ENCODE data around the gene CFAP119.

The CFAP119 gene

GRCh38 chr16:30780549-30780948, 18.7 kb upstream of the CFAP119 start:
- DNase-seq, result no peak

DNA sequence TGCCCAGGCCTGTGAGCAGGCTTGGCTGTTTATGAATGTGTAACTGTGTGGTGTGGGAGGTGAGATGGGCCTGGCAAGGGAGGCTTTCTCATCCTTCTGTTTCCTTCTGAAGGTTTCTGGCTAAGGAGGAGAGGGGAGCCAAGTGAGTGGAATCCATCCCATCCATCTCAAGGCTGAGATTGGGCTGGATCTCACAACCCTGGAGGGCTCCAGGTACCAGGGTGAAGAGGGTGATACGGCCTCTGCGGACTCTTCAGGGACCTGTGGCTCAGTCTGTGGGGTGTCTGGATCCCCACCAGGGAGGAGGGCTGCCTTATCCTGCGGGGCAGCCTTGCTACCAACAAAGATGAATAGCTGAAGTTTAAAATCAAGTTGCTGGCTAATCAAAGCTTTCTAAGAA, 18.2 kb upstream of the CFAP119 start:
- no peak for DNase-seq

- DNase-seq, result no peak
Observed at GRCh38 chr16:30779596-30779995, 17.7 kb upstream of the CFAP119 start.

GRCh38 chr16:30778549-30779244, 16.8 kb upstream of the CFAP119 start:
- no peak for DNase-seq

DNA sequence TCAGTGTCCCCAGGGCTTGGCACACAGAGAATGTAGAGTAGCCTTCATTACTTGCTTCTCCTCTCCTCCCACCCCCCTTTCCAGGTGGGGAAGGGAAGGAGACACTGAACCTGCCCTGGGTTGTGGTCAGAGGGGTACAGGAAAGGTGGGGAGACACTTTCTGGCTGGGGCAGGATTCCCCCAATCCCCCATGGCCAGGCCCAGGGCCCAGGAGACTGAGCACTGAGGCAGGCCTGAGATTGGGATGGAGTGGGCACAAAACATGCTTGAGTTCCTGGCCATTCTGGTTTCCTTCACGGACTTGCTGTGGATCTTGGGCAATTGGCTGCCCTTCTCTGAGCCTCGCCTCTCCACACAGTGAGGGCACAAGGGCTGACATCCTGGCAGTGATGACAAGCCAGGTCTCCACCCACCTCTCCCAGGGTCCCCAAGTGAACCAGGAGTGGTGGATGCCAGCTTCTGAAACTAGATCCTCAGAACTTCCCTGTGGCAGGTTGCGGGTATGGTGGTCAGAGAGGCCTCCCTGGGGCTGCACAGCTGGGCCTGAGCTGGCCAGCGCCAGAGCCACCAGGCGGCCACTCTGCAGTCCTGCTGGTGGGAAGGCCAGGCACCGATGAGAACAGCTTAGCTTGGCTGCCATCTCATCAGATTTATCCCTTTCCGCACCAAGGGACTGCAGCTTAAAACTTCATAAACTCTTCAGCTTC, 15.9 kb upstream of the CFAP119 start:
- no peak for DNase-seq

DNA sequence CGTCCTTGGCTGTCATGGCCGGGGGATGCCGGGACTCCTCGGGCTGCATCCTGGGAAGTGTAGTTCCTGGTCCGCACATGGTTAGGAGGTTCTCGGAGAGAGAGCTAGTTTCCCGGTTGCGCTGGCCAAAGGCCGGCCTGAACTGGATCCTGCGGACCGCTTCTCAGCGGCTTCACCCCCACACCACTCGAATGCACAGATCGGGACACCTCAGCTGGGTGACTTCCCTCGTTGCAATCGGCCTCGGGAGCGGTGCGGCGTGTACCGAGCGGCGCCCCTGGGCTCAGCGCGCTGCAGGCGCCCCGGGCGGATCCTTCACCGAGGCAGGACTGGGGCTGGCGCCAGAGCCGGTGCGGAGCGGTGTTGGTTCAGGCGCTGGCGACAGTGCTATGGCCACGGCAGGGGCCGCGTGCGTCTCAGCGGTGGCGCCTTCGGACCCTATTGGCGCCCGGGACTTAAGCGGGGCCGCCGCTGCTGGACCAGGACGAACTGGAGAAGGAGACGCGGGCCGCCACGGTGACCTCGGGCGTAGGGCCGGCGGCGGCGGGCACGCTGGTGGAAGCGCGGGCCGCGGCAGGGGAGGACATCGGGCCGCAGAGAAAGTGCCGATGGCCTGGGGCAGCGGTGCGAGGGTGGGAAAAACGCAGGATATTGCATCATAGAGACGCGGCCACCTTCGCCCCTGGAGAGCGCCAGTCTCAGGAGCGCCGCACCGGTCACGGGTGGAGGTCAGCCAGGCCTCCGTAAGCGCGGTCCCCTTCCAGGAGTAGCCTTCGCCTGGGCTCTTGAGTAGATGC, 13.7 kb upstream of the CFAP119 start:
- DNase-seq, result no peak

GRCh38 chr16:30775131-30775391, 13.2 kb upstream of the CFAP119 start:
- DNase-seq, result no peak

GRCh38 chr16:30774367-30775130, 12.7 kb upstream of the CFAP119 start:
- no peak for DNase-seq

GRCh38 chr16:30773826-30774225, 12.0 kb upstream of the CFAP119 start:
- no peak for DNase-seq

DNA sequence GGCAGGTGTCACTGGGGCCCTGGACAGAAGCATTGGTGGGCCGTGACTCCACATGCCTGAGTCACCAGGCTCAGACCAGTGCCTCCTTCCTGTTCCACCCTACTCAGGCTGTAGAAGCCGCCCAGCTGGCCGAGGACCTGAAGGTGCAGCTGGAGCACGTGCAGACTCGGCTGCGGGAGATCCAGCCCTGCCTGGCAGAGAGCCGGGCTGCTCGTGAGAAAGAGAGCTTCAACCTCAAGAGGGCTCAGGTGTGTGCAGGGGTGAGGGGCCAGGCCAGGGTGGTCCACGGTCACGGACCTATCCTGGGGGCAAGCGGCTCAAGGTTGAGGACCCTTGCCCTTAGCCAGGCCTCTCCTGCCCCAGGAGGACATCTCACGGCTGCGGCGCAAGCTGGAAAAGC, 9.9 kb upstream of the CFAP119 start:
- no peak for DNase-seq

- no peak for DNase-seq
Observed at GRCh38 chr16:30769379-30770089, 7.7 kb upstream of the CFAP119 start.

DNA sequence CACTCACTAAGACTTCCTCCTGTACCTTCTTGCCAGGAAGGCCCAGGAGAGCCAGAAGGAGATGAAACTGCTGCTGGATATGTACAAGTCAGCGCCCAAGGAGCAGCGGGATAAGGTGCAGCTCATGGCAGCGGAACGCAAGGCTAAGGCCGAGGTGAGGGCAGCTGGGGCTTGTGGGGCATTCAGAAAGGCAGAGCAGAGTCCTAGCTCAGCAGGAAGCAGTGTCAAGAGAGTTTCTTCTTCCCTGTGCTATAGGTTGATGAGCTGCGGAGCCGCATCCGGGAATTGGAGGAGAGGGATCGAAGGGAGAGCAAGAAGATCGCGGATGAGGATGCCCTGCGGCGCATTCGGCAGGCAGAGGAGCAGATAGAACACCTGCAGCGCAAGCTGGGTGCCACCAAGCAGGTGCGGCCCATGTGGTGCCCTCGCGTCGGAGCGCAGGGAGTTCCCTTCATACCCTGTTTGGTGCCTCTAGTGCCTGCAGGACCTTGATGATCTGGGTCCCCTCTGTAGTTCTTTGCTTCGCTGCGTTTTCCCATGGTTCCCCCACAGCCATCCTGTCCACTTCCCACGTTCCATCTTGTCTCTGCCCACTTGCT, 6.8 kb upstream of the CFAP119 start:
- no peak for DNase-seq

DNA sequence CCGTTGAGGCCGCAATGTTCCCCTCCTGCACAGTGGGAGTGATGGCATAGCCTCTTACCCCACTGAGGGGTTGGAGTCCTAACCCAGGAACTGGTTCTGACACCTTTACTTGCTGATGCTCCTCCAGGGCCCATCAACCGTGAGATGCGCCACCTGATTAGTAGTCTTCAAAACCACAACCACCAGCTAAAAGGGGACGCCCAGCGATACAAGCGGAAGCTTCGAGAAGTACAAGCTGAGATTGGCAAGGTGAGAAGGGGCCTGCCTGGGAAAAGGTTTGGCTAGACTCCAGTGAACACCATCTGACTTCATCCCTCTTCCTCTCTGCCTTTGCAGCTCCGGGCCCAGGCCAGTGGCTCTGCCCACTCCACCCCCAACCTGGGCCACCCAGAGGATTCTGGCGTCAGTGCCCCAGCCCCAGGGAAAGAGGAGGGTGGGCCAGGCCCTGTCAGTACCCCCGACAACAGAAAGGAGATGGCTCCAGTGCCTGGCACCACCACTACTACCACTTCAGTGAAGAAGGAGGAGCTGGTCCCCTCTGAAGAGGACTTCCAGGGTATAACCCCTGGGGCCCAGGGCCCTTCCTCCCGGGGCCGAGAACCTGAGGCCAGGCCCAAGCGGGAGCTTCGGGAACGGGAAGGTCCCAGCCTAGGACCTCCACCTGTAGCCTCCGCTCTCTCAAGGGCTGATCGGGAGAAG, 6.1 kb upstream of the CFAP119 start:
- no peak for DNase-seq

DNA sequence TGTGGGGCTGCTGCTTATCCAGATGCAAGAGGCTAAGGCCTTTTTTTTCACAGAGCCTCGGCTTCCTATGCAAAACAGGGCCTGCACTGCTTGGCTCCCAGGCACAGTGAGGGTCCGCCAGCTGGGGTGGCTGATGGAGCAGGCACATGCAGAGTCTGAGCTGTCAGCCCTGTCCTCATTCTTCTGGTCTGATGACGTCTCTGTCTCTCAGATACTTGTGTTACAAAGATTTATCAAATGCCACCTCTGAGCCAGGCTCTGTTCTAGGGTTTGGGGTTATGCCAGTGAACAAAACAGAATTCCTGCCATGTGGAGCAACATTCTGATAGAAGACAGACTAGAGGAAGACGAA, 5.0 kb upstream of the CFAP119 start:
- DNase-seq, result no peak

GRCh38 chr16:30766206-30766932, 4.5 kb upstream of the CFAP119 start:
- DNase-seq, result no peak

DNA sequence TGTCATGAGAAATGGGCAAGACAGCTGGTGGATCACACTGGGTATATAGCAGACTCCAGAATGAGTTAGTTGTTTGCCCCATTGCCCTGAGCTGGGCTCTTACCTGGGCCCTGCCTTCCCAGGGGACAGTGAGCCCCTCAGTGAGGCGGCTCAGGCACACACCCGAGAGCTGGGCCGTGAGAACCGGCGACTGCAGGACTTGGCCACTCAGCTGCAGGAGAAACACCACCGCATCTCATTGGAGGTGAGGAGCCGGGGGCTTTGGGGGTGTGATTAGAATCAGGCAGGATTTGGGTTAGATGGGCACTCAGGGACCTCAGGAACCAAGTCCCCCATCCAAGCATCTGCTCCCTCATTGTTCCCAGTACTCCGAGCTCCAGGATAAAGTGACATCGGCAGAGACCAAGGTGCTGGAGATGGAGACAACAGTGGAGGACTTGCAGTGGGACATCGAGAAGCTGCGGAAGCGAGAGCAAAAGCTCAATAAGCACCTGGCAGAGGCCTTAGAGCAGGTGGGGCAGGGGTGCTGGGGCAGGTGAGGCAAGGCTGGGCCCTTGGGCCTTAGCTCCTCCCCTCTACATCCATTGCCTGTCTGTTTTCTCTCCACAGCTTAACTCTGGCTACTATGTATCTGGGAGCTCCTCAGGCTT, 3.1 kb upstream of the CFAP119 start:
- DNase-seq, result no peak

- DNase-seq, result no peak
Observed at GRCh38 chr16:30764086-30764485, 2.2 kb upstream of the CFAP119 start.

- DNase-seq, result no peak
Observed at GRCh38 chr16:30762991-30763725, 1.3 kb upstream of the CFAP119 start.

DNA sequence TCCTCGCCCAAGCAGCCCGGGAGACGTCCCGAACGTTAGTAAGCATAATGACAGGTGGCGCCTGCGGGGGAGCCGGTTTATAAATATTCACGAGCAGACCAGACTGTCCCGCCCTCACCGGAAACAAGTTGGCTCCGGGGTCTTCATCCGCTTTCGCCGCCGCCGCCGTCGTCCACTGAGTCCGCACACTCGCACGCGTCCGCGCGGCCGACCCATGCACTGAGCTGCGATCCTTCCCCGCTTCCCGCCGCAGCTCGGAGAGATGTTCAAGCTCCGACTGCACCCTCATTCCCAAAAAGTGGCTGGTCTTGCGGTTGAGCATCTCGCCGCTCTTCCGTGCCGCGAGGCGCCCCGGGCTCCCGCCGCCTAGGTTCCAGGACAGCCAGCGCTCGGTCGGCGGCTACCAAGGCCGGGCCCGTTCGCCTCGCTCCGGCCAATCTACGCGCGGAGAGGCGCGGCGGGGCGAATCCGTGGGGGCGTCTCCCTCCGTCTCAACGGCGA, 385 bp downstream of the CFAP119 start:
- no peak for DNase-seq

Data from SIG-M5 (cell line).